GM19023 (cell line): ENCODE results near the gene ASZ1.

Source experiments
- ATAC-seq: cut with Tn5 transposase; IDR thresholded peaks from one replicate; pipeline ENCODE4 v1.9.1; 2021; ENCODE audit warnings: mild to moderate bottlenecking, moderate library complexity; ENCODE audit not compliant: unreplicated experiment

ASZ1 gene

GRCh38 chr7:117402109-117402508 is 25.2 kb downstream of the ASZ1 start:
- ATAC-seq: no peak

GRCh38 chr7:117401293-117402002 is 25.8 kb downstream of the ASZ1 start:
- ATAC-seq: no peak

- no peak for ATAC-seq
Measured at GRCh38 chr7:117399820-117400422, 27.4 kb downstream of the ASZ1 start.

- no peak for ATAC-seq
Measured at GRCh38 chr7:117395743-117396142, 31.6 kb downstream of the ASZ1 start.

- no peak for ATAC-seq
Measured at GRCh38 chr7:117393781-117394180, 33.5 kb downstream of the ASZ1 start.

GRCh38 chr7:117389871-117390270 is 37.4 kb downstream of the ASZ1 start:
- ATAC-seq: no peak

GRCh38 chr7:117386110-117386706 is 41.1 kb downstream of the ASZ1 start:
- ATAC-seq: no peak

- no peak for ATAC-seq
Measured at GRCh38 chr7:117385363-117386109, 41.8 kb downstream of the ASZ1 start.

- no peak for ATAC-seq
Measured at GRCh38 chr7:117384688-117385362, 42.5 kb downstream of the ASZ1 start.

GRCh38 chr7:117383483-117384189 is 43.7 kb downstream of the ASZ1 start:
- ATAC-seq: no peak

- ATAC-seq: no peak
Measured at GRCh38 chr7:117383046-117383445, 44.2 kb downstream of the ASZ1 start.

GRCh38 chr7:117381362-117381761 is 45.9 kb downstream of the ASZ1 start:
- no peak for ATAC-seq

GRCh38 chr7:117375380-117375779 is 51.9 kb downstream of the ASZ1 start:
- no peak for ATAC-seq

GRCh38 chr7:117372073-117372472 is 55.2 kb downstream of the ASZ1 start:
- ATAC-seq: no peak

GRCh38 chr7:117364339-117365080 is 62.8 kb downstream of the ASZ1 start:
- no peak for ATAC-seq

- ATAC-seq: no peak
Measured at GRCh38 chr7:117362294-117362888, 64.9 kb downstream of the ASZ1 start.

- no peak for ATAC-seq
Measured at GRCh38 chr7:117350027-117350426, 77.3 kb downstream of the ASZ1 start.

GRCh38 chr7:117349570-117349969 is 77.7 kb downstream of the ASZ1 start:
- ATAC-seq: no peak

- ATAC-seq: peak; percentile 94
Measured at GRCh38 chr7:117347962-117348672, 79.2 kb downstream of the ASZ1 start.
